Urothelium cell line (cell line): ENCODE measurements around the gene SAPCD2.
"Not testable (repeated sequence)": the region's sequence is repeated elsewhere in the genome, so short reads cannot be mapped to it uniquely, and the experiment has no call there.

Experiments
- DNase-seq: peaks from one replicate; pipeline ENCODE4 v3.0.0; 2011; ENCODE audit warnings: low spot score, mixed read lengths
- FAIRE-seq: peaks from 2 replicates; lab custom pipeline; 2011; peaks lifted over from hg19 to GRCh38; lab: Jason Lieb, UNC

SAPCD2 gene

GRCh38 chr9:137070201-137070905, at the start of gene SAPCD2:
Gene SAPCD2, minus strand, starts transcription at chr9:137070557. Its CDS starts 97 bp downstream, at chr9:137070460.
- FAIRE-seq: peak; percentile 46
- DNase-seq: peak; percentile 93

GRCh38 chr9:137118092-137118603, 47.8 kb upstream of the SAPCD2 start:
- DNase-seq, FAIRE-seq: not testable (repeated sequence)

- DNase-seq (no peak), FAIRE-seq (no peak)
These were observed 46.9 kb upstream of the SAPCD2 start for GRCh38 chr9:137117269-137117731.

- FAIRE-seq: no peak
These were observed 46.4 kb upstream of the SAPCD2 start for GRCh38 chr9:137116728-137117127.

GRCh38 chr9:137116027-137116507, 45.7 kb upstream of the SAPCD2 start:
- FAIRE-seq (no peak), DNase-seq (no peak)

More at GRCh38 chr9:137116728-137117127, 46.4 kb upstream of the SAPCD2 start:
- DNase-seq: no peak

- no peak for FAIRE-seq
- no peak for DNase-seq
These were observed 45.2 kb upstream of the SAPCD2 start for GRCh38 chr9:137115394-137116026.

- DNase-seq: peak; percentile 74
These were observed 44.4 kb upstream of the SAPCD2 start, which contains the start of gene DPP7 for GRCh38 chr9:137114613-137115393. Gene DPP7, minus strand, starts transcription at chr9:137114733. Its CDS starts 20 bp downstream, at chr9:137114713.

GRCh38 chr9:137114220-137114612, 43.9 kb upstream of the SAPCD2 start:
- no peak for FAIRE-seq
- no peak for DNase-seq

More at GRCh38 chr9:137114613-137115393, 44.4 kb upstream of the SAPCD2 start, which contains the start of gene DPP7:
- no peak for FAIRE-seq

GRCh38 chr9:137113385-137114159, 43.2 kb upstream of the SAPCD2 start:
- no peak for DNase-seq
- no peak for FAIRE-seq

GRCh38 chr9:137112564-137113384, 42.4 kb upstream of the SAPCD2 start:
- no peak for FAIRE-seq
- DNase-seq: no peak

GRCh38 chr9:137111788-137112563, 41.6 kb upstream of the SAPCD2 start:
- FAIRE-seq (no peak), DNase-seq (no peak)

- no peak for FAIRE-seq
These were observed 40.8 kb upstream of the SAPCD2 start for GRCh38 chr9:137110911-137111787.

GRCh38 chr9:137110147-137110910, 40.0 kb upstream of the SAPCD2 start:
- DNase-seq: no peak
- FAIRE-seq: no peak

More at GRCh38 chr9:137110911-137111787, 40.8 kb upstream of the SAPCD2 start:
- DNase-seq: no peak

GRCh38 chr9:137109250-137110146, 39.1 kb upstream of the SAPCD2 start:
- FAIRE-seq: no peak

GRCh38 chr9:137108608-137109249, 38.4 kb upstream of the SAPCD2 start:
- FAIRE-seq (no peak), DNase-seq (no peak)

More at GRCh38 chr9:137109250-137110146, 39.1 kb upstream of the SAPCD2 start:
- DNase-seq: no peak
